ENCODE measurements around the gene BDNF. TPM values are rescaled to one million over a fixed set of nuclear protein-coding genes. Genes with fewer than 3 reads are reported as not detected.
A peak's percentile ranks its signal among the peaks of the same experiment; 100 is the strongest.

BDNF gene
- total and polyA plus RNA-seq, 3 experiments from 2014 or later, result not detected

DNA sequence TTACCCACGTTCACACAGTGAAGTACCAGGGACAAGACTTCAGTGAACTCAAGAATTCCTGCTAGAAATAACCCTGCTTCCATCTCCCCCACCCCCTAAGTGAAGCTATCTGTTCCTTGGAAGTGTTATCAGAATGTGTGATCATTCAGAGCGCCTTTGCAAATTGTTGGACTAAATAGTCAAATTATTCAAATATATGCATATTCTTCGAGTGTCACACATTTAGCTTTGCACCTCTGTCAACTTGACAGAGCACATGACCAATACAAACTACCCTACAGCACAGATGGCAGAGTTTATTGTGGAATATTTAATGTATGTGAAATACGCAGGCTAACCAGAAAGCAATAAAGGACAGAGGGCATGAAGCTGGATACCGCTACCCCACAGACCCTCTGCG is 2.6 kb upstream of the BDNF start:
- no peak for DNase-seq
- no peaks in the 10 kb centered on the region for H3K36me3 ChIP-seq (ENCODE audit: insufficient read depth, low read length)
- Mint-ChIP-seq H3K9me3 (peaks cover 0 to 5% (median 0%) of the 10 kb centered on the region in 5 donors), H3K27me3 (peaks cover 31 to 78% of the 10 kb centered on the region in 2 donors), H3K36me3 (no peaks in the 10 kb centered on the region), H3K27ac (peak overlapping the region in 1 of 8 donors; percentile 24), H3K4me1 (peaks cover 21 to 32% (median 26%) of the 10 kb centered on the region in 3 donors), H3K4me3 (peak overlapping the region in 1 of 7 donors; percentile 1)
- peaks cover 12% of the 10 kb centered on the region for H3K4me1 ChIP-seq (ENCODE audit: insufficient read depth, low read length)
- H3K27me3 ChIP-seq (ENCODE audit: insufficient read depth, low read length, poor library complexity, severe bottlenecking), result peaks cover 21% of the 10 kb centered on the region
- H3K9me3 ChIP-seq (ENCODE audit: low read length), result no peaks in the 10 kb centered on the region
- CTCF ChIA-PET, result no interaction called here
- no peak overlapping the region for H3K4me3 ChIP-seq (ENCODE audit: low read length)
- H3K27ac ChIP-seq (ENCODE audit: low read depth, low read length), result no peak overlapping the region
- POLR2A ChIA-PET, result no interaction called here

DNA sequence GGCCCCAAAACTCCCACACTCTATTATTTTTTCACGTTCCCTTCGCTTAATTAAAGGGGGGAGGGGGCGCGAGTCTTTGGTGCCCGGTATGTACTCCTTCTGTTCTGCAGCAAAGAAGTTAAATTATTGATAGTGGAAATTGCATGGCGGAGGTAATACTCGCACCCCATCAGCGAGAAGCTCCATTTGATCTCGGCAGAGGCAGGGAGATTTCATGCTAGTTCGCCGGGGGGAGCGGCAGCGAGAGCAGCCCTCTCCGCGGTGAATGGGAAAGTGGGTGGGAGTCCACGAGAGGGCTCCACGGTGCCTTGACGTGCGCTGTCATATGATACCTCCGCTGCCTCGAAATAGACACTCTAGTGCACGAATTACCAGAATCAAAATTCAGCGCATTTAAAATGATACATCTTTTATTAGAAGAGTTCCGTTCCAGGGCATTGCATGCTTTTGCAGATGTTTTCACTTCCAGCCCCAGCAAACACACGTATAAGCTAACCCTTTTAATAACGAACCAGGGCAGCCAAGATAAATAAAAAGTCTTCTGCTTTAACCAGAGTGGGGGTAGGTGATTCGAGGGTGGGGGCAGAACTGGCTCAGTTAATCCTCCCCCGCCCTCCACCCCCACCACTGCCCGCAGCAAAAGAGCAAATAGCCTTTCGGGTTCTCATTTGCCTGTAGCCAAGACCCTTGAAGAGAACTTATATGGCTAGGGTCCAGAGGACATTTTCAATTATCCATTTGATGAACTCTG is 1.3 kb upstream of the BDNF start:
- no peak overlapping the region for H3K27ac Mint-ChIP-seq
- H3K27me3 Mint-ChIP-seq, result peaks cover 42 to 81% of the 10 kb centered on the region in 2 donors
- Histone ChIP-seq H3K27me3 (ENCODE audit: insufficient read depth, low read length, poor library complexity, severe bottlenecking) (peaks cover 21% of the 10 kb centered on the region), H3K9me3 (ENCODE audit: low read length) (no peaks in the 10 kb centered on the region), H3K36me3 (ENCODE audit: insufficient read depth, low read length) (no peaks in the 10 kb centered on the region), H3K27ac (ENCODE audit: low read depth, low read length) (no peak overlapping the region), H3K4me3 (ENCODE audit: low read length) (peak overlapping the region; percentile 21), H3K4me1 (ENCODE audit: insufficient read depth, low read length) (peaks cover 12% of the 10 kb centered on the region)
- H3K36me3 Mint-ChIP-seq, result no peaks in the 10 kb centered on the region
- peaks cover 21 to 32% (median 26%) of the 10 kb centered on the region in 3 donors for H3K4me1 Mint-ChIP-seq
- H3K4me3 Mint-ChIP-seq, result peak overlapping the region; percentile 9 to 85 (median 81)
- POLR2A ChIA-PET, result no interaction called here
- DNase-seq, result no peak
- peaks cover 0 to 5% (median 0%) of the 10 kb centered on the region in 5 donors for H3K9me3 Mint-ChIP-seq
- CTCF ChIA-PET, result no interaction called here

DNA sequence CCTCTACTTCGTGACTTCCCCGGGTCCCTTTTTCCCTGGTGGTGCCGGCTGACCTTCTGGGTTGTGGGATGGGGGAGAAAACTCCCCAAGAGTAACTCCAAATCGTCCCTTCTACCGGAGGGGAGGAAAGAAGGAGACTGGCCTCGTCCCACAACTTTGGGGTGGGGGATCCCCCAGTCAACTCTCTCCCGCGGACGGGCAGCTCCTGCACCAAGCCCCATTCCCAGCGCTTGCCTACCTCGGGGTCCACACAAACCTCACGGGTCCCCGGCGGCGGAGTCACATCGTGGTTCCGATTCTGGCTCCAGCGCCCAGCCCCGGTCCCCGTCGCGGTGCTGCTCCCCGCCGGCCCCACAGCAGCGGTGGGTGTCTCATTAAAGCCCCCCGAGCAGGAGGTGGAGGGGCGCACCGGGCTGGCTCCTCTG is 317 bp downstream of the BDNF start:
- peaks cover 12% of the 10 kb centered on the region for H3K4me1 ChIP-seq (ENCODE audit: insufficient read depth, low read length)
- H3K4me1 Mint-ChIP-seq, result peaks cover 21 to 32% (median 26%) of the 10 kb centered on the region in 3 donors
- POLR2A ChIA-PET, result no interaction called here
- H3K36me3 Mint-ChIP-seq, result no peaks in the 10 kb centered on the region
- CTCF ChIA-PET, result interaction anchor here (0.7 kb wide), 1 partner anchor 829 kb away, joined by 3 read pairs; no protein-coding TSS in a partner anchor
- no peaks in the 10 kb centered on the region for H3K36me3 ChIP-seq (ENCODE audit: insufficient read depth, low read length)
- no peak for DNase-seq
- H3K9me3 ChIP-seq (ENCODE audit: low read length), result no peaks in the 10 kb centered on the region
- H3K9me3 Mint-ChIP-seq, result peaks cover 0 to 3% (median 0%) of the 10 kb centered on the region in 5 donors
- peak overlapping the region in 3 of 7 donors; percentile 41 to 75 (median 65) for H3K4me3 Mint-ChIP-seq
- H3K27me3 ChIP-seq (ENCODE audit: insufficient read depth, low read length, poor library complexity, severe bottlenecking), result peaks cover 21% of the 10 kb centered on the region
- H3K4me3 ChIP-seq (ENCODE audit: low read length), result no peak overlapping the region
- no peak overlapping the region for H3K27ac ChIP-seq (ENCODE audit: low read depth, low read length)
- peaks cover 44 to 82% of the 10 kb centered on the region in 2 donors for H3K27me3 Mint-ChIP-seq
- H3K27ac Mint-ChIP-seq, result no peak overlapping the region

DNA sequence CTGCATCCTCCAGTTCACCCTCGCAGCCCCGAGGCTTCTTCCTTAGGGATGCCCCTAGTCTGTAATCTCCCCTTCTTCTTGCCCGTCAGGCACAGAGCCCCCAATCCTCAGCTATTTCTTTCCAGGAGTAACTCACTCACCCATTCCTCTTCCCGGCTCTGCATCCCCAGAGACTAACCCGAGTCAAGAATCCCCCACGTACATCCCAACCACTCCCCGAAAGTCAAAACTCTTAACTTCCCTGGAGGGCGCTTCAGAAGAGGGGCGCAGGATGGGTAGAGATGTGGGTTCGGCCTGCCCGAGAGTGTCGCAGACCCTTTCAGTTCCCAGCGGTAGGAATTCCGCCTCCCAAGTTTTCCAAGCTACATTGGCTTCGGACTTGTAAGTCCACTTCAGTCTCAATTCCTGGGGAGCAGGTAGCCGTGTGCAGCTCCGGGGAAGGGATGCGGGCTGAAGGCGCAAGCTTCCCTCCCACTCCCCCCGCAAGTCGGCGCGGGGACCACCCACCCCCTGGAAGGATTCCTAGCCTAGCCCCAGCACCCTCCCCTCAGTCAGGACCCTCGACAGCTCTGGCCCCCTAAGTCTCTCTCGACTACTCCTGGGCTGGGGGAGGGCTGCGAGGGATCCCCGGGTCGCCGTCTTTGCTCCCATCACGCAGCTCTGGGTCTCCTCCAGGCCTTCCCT is 871 bp downstream of the BDNF start:
- POLR2A ChIA-PET, result no interaction called here

DNA sequence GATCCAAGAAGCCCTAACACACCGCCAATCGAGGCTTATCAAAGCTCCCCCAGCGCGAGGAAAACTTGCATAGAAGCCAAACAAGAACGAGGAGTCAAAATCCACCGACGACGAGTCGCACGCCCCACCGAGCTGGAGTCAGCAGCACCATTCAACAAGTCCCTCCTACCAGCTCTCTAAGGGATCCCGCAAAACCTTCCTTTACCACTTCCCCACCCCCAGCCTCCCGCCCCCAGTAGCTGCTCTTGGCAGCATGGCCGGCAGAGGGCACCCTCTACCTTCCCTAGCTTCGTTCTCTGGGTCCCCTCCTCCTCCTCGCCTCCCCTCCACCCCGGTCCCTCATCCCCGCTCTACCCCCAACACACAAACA is 1.4 kb downstream of the BDNF start:
- ChIA-PET CTCF (interaction anchor here (1.2 kb wide), 1 partner anchor 11 kb away, joined by 3 read pairs; no protein-coding TSS in a partner anchor), POLR2A (no interaction called here)
- H3K27me3 Mint-ChIP-seq, result peaks cover 44 to 78% of the 10 kb centered on the region in 2 donors
- H3K4me1 Mint-ChIP-seq, result peaks cover 21 to 32% (median 26%) of the 10 kb centered on the region in 3 donors
- DNase-seq, result peak in 2 of 5 donors; percentile 3 to 11
- peak overlapping the region in 1 of 8 donors; percentile 39 for H3K27ac Mint-ChIP-seq
- no peaks in the 10 kb centered on the region for H3K36me3 Mint-ChIP-seq
- no peak overlapping the region for H3K4me3 ChIP-seq (ENCODE audit: low read length)
- peaks cover 0 to 3% (median 0%) of the 10 kb centered on the region in 5 donors for H3K9me3 Mint-ChIP-seq
- H3K27ac ChIP-seq (ENCODE audit: low read depth, low read length), result no peak overlapping the region
- no peaks in the 10 kb centered on the region for H3K36me3 ChIP-seq (ENCODE audit: insufficient read depth, low read length)
- no peaks in the 10 kb centered on the region for H3K9me3 ChIP-seq (ENCODE audit: low read length)
- H3K27me3 ChIP-seq (ENCODE audit: insufficient read depth, low read length, poor library complexity, severe bottlenecking), result peaks cover 21% of the 10 kb centered on the region
- peaks cover 12% of the 10 kb centered on the region for H3K4me1 ChIP-seq (ENCODE audit: insufficient read depth, low read length)
- H3K4me3 Mint-ChIP-seq, result peak overlapping the region; percentile 41 to 69 (median 57)

More for the DNA sequence above, 871 bp downstream of the BDNF start:
- Mint-ChIP-seq H3K9me3 (peaks cover 0 to 3% (median 0%) of the 10 kb centered on the region in 5 donors), H3K27ac (peak overlapping the region in 1 of 8 donors; percentile 39), H3K4me3 (peak overlapping the region in 6 of 7 donors; percentile 41 to 75 (median 60)), H3K4me1 (peaks cover 21 to 32% (median 26%) of the 10 kb centered on the region in 3 donors), H3K27me3 (peaks cover 43 to 81% of the 10 kb centered on the region in 2 donors), H3K36me3 (no peaks in the 10 kb centered on the region)
- Histone ChIP-seq H3K9me3 (ENCODE audit: low read length) (no peaks in the 10 kb centered on the region), H3K4me3 (ENCODE audit: low read length) (no peak overlapping the region), H3K4me1 (ENCODE audit: insufficient read depth, low read length) (peaks cover 12% of the 10 kb centered on the region), H3K27me3 (ENCODE audit: insufficient read depth, low read length, poor library complexity, severe bottlenecking) (peaks cover 21% of the 10 kb centered on the region), H3K27ac (ENCODE audit: low read depth, low read length) (no peak overlapping the region), H3K36me3 (ENCODE audit: insufficient read depth, low read length) (no peaks in the 10 kb centered on the region)
- CTCF ChIA-PET, result interaction anchor here (0.7 to 1.2 kb wide), 2 partner anchors 10 to 830 kb away, joined by 3 read pairs; no protein-coding TSS in a partner anchor
- no peak for DNase-seq

DNA sequence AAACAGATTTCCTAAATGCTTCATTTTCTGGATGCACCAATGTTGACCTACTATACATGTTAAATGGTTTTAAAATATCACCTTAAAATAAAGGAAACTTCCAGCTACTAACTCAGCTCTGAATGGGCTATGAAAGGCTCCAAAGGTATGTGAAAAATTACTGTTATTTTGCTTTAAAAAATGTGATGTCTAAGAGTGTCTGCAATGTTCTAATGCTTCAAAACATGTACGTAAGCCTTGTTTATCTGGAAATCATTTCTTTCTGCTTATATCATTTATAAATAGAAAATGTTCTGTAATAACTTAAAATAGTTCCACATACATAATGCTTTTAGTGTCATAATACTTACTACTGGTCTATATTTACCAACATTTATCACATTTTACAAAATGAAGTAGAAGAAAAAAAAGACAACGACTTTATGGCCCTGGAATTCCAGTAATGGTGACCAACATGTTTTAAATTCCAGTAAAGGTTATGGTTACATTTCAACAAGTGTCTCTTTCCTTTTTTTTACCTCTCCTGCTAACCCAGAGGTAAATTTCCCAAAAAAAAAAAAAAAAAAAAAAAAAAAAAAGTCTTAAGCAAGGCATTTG is 2.5 kb downstream of the BDNF start:
- H3K27ac Mint-ChIP-seq, result no peak overlapping the region
- H3K4me3 Mint-ChIP-seq, result no peak overlapping the region
- Histone ChIP-seq H3K4me1 (ENCODE audit: insufficient read depth, low read length) (peaks cover 12% of the 10 kb centered on the region), H3K9me3 (ENCODE audit: low read length) (no peaks in the 10 kb centered on the region), H3K27me3 (ENCODE audit: insufficient read depth, low read length, poor library complexity, severe bottlenecking) (peaks cover 13% of the 10 kb centered on the region), H3K27ac (ENCODE audit: low read depth, low read length) (no peak overlapping the region), H3K36me3 (ENCODE audit: insufficient read depth, low read length) (no peaks in the 10 kb centered on the region), H3K4me3 (ENCODE audit: low read length) (no peak overlapping the region)
- CTCF ChIA-PET, result no interaction called here
- H3K4me1 Mint-ChIP-seq, result peaks cover 21 to 32% (median 26%) of the 10 kb centered on the region in 3 donors
- DNase-seq, result no peak
- peaks cover 44 to 73% of the 10 kb centered on the region in 2 donors for H3K27me3 Mint-ChIP-seq
- POLR2A ChIA-PET, result no interaction called here
- H3K36me3 Mint-ChIP-seq, result no peaks in the 10 kb centered on the region
- H3K9me3 Mint-ChIP-seq, result peaks cover 0 to 3% (median 0%) of the 10 kb centered on the region in 5 donors

DNA sequence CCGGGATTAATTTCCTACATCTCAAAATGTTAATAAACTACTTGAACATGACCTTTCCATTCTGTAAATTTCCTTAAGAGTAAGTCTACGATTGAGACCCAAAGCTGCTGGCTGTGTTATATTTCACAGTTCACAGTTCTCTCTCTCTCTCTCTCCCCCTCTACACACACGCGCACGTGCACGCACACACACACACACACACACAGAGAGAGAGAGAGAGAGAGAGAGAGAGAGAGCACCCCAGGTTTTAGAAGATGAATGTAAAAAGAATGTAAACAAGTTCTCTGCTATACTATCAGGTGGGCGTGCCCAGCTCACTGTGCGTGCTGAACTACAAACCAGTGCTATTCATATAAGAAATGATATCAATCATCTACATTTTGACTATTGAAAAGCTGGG is 3.3 kb downstream of the BDNF start:
- no peak overlapping the region for H3K4me3 ChIP-seq (ENCODE audit: low read length)
- no peaks in the 10 kb centered on the region for H3K9me3 ChIP-seq (ENCODE audit: low read length)
- no peak overlapping the region for H3K27ac Mint-ChIP-seq
- ChIA-PET POLR2A (no interaction called here), CTCF (no interaction called here)
- peaks cover 20 to 31% (median 24%) of the 10 kb centered on the region in 3 donors for H3K4me1 Mint-ChIP-seq
- H3K4me1 ChIP-seq (ENCODE audit: insufficient read depth, low read length), result peaks cover 12% of the 10 kb centered on the region
- no peaks in the 10 kb centered on the region for H3K36me3 ChIP-seq (ENCODE audit: insufficient read depth, low read length)
- peaks cover 0 to 3% (median 0%) of the 10 kb centered on the region in 5 donors for H3K9me3 Mint-ChIP-seq
- peaks cover 11% of the 10 kb centered on the region for H3K27me3 ChIP-seq (ENCODE audit: insufficient read depth, low read length, poor library complexity, severe bottlenecking)
- DNase-seq, result no peak
- no peak overlapping the region for H3K27ac ChIP-seq (ENCODE audit: low read depth, low read length)
- no peak overlapping the region for H3K4me3 Mint-ChIP-seq
- H3K36me3 Mint-ChIP-seq, result no peaks in the 10 kb centered on the region
- peaks cover 40 to 65% of the 10 kb centered on the region in 2 donors for H3K27me3 Mint-ChIP-seq

Data from CD8-positive, alpha-beta memory T cell (primary cell).